ENCODE data around the gene RUVBL1. TPM values are rescaled to one million over a fixed set of nuclear protein-coding genes. Genes with fewer than 3 reads are reported as not detected.

RUVBL1 gene
- total and polyA plus RNA-seq, 10 of the 15 experiments (the other 5 are each of a cell fraction or from before 2014, with no cell fraction given): 15.2 to 142 (median 84.2) TPM

DNA sequence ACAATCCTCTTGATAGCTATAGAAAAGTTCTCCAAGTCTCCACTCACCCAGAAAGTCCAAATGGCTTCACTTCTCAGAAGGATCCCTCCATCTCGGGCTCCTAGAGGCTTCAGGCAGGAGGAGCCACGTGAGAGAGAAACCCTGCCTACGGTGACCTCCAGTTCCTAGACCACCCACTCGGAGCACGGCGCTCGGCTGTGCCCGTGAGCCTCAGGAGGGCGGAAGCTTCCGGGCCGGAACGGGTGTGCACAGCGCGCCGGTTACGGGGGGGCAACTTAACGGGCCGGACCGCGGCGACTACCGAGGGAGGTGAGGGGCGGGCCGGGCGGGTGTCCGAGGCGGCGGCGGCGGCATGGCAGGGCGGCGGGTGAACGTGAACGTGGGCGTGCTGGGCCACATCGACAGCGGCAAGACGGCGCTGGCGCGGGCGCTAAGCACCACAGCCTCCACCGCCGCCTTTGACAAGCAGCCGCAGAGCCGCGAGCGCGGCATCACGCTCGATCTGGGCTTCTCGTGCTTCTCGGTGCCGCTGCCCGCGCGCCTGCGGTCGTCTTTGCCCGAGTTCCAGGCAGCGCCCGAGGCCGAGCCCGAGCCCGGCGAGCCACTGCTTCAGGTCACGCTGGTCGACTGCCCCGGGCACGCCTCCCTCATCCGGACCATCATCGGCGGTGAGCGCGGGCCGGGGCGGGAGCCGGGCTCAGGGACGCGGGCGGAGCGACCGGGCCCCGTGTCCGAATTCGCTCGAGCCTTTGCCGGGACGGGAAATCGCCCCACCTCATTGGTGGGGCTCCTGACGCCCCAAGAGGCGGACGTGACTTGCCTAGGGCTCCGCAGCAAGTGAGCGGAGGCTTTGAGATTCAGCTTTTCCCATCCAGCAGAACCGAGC lies 29.8 kb upstream of the RUVBL1 start, which contains the start of gene EEFSEC (continued):
- TF ChIP-seq WRNIP1 (IDR thresholded peaks at IDR 0.05; ENCODE audit: borderline replicate concordance, low read depth, low read length): no peak
- TF ChIP-seq BHLHE40 (IDR thresholded peaks at IDR 0.05; ENCODE audit: borderline replicate concordance in 1 of 2, low read depth in 2 of 2, low read length in 1 of 2): peak; percentile 67 to 83
- peak; percentile 81; the same call in 1 of the 2 replicates for TF ChIP-seq ASH2L (IDR thresholded peaks at IDR 0.05; ENCODE audit: borderline replicate concordance, low read depth)
- 0 out of 2 replicates have a peak, but pooled peaks have one; percentile 44 for TF ChIP-seq NBN (IDR thresholded peaks at IDR 0.05)
- TF ChIP-seq ZZZ3 (IDR thresholded peaks at IDR 0.05; ENCODE audit: control insufficient read depth, insufficient read length, low read depth): no peak
- no peak for TF ChIP-seq EED (IDR thresholded peaks at IDR 0.05; ENCODE audit: low read depth)
- TF ChIP-seq POLR2AphosphoS2 (IDR thresholded peaks at IDR 0.05; ENCODE audit: low read depth, low read length): peak; percentile 54; the same call in 1 of the 2 replicates
- TF ChIP-seq POLR2AphosphoS5 (IDR thresholded peaks at IDR 0.05; ENCODE audit: low read length): peak; percentile 77
- no peak for TF ChIP-seq HDAC2 (IDR thresholded peaks at IDR 0.05)
- TF ChIP-seq SMARCA5 (IDR thresholded peaks at IDR 0.05): peak; percentile 86; the same call in 1 of the 2 replicates
- no peak for TF ChIP-seq NFYB (IDR thresholded peaks at IDR 0.05; ENCODE audit: insufficient read depth, low read depth, low read length)
- TF ChIP-seq, protein P1, sequence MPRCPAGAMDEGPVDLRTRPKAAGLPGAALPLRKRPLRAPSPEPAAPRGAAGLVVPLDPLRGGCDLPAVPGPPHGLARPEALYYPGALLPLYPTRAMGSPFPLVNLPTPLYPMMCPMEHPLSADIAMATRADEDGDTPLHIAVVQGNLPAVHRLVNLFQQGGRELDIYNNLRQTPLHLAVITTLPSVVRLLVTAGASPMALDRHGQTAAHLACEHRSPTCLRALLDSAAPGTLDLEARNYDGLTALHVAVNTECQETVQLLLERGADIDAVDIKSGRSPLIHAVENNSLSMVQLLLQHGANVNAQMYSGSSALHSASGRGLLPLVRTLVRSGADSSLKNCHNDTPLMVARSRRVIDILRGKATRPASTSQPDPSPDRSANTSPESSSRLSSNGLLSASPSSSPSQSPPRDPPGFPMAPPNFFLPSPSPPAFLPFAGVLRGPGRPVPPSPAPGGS (IDR thresholded peaks at IDR 0.05; ENCODE audit: borderline replicate concordance, insufficient read depth, low read depth, low read length, poor library complexity, severe bottlenecking): peak; percentile 50
- 0 out of 2 replicates have a peak, but pooled peaks have one; percentile 60 for TF ChIP-seq STAT1 (conservative IDR thresholded peaks at IDR 0.05)
- no peak for TF ChIP-seq SPI1 (IDR thresholded peaks at IDR 0.05; ENCODE audit: borderline replicate concordance, insufficient read depth, low read depth, low read length)
- TF ChIP-seq RBBP5 (conservative IDR thresholded peaks at IDR 0.05): no peak
- TF ChIP-seq IKZF2 (IDR thresholded peaks at IDR 0.05): peak in 1 of 2 experiments; percentile 37; a peak in 2 of 4 replicates
- TF ChIP-seq, protein P2, sequence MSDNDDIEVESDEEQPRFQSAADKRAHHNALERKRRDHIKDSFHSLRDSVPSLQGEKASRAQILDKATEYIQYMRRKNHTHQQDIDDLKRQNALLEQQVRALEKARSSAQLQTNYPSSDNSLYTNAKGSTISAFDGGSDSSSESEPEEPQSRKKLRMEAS (IDR thresholded peaks at IDR 0.05; ENCODE audit: low read depth, low read length): peak; percentile 48; the same call in 1 of the 2 replicates
- TF ChIP-seq POU2F2 (IDR thresholded peaks at IDR 0.05; ENCODE audit: borderline replicate concordance, low read depth, low read length): peak; percentile 44; the same call in 1 of the 3 replicates
- peak; percentile 44; the same call in 1 of the 2 replicates for TF ChIP-seq CHD2 (IDR thresholded peaks at IDR 0.05; ENCODE audit: borderline replicate concordance, low read depth, low read length)
- no peak for TF ChIP-seq SMAD1 (IDR thresholded peaks at IDR 0.05; ENCODE audit: low read depth, partially characterized antibody)
- TF ChIP-seq BACH1 (IDR thresholded peaks at IDR 0.05; ENCODE audit: borderline replicate concordance): peak; percentile 81; the same call in 1 of the 2 replicates
- no peak for TF ChIP-seq BCL11A (IDR thresholded peaks at IDR 0.05; ENCODE audit: low read depth, low read length)
- peak; percentile 41 for TF ChIP-seq SMAD5 (IDR thresholded peaks at IDR 0.05; ENCODE audit: low read depth)
- TF ChIP-seq, protein P3, sequence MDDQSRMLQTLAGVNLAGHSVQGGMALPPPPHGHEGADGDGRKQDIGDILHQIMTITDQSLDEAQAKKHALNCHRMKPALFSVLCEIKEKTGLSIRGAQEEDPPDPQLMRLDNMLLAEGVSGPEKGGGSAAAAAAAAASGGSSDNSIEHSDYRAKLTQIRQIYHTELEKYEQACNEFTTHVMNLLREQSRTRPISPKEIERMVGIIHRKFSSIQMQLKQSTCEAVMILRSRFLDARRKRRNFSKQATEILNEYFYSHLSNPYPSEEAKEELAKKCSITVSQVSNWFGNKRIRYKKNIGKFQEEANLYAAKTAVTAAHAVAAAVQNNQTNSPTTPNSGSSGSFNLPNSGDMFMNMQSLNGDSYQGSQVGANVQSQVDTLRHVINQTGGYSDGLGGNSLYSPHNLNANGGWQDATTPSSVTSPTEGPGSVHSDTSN (IDR thresholded peaks at IDR 0.05; ENCODE audit: insufficient replicate concordance, low read depth, low read length): peak; percentile 35
- peak; percentile 77 for TF ChIP-seq GATAD2B (conservative IDR thresholded peaks at IDR 0.05; ENCODE audit: low read depth)
- 0 out of 2 replicates have a peak, but pooled peaks have one; percentile 14 for TF ChIP-seq TBL1XR1 (IDR thresholded peaks at IDR 0.05; ENCODE audit: low read depth, low read length)
- no peak for TF ChIP-seq ZNF384 (IDR thresholded peaks at IDR 0.05; ENCODE audit: borderline replicate concordance, low read depth, low read length)
- TF ChIP-seq RAD21 (IDR thresholded peaks at IDR 0.05; ENCODE audit: insufficient read depth, low read depth, low read length): no peak
- no peak for TF ChIP-seq FOS (IDR thresholded peaks at IDR 0.05; ENCODE audit: borderline replicate concordance, extremely low read depth, insufficient read length)
